ENCODE results near the gene RSPH6A.

The RSPH6A gene

DNA sequence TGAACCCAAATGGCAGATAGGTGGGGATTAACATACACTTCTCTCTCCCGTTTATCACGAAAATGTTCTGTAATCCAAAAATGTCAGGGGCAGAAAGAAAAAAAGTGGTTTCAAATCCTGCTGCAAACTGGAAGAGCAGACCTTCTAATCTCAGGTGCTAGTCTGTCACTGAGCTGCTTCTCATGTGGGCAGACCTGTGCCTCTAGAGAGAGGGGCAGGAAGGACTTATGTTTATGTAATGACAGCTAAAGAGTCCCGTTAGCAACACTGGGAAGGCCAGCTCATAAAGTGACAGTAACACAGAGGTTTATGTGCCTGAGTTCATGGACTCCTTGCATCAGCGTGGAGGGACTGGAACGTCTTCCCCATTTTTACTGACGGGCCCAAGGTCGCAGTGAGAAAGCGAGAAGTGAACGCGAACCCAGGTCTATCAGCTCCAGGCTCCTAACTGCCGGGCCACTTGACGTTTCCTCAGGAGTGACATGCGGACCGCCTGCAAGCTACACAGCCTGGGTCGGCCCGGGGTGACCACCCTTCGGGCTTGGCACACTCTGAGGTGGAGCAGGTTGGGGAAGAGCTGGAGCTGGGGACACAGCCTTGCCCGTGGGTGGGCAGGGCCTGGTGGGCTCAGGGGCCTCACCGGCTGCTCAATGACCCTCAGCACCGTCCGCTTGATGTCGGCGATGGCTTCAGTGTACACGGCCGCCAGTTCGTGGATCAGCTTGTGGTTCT lies 9.6 kb upstream of the RSPH6A start:
- DNase-seq (ENCODE audit: insufficient read length) (no peak), FAIRE-seq (no peak)
- TF ChIP-seq POLR2AphosphoS5 (IDR thresholded peaks at IDR 0.05; ENCODE audit: low read depth, low read length), result no peak
- TF ChIP-seq POLR2A (IDR thresholded peaks at IDR 0.05; ENCODE audit: low read depth, low read length), result no peak
- TF ChIP-seq TAF1 (IDR thresholded peaks at IDR 0.05; ENCODE audit: borderline replicate concordance, low read depth, low read length), result no peak

DNA sequence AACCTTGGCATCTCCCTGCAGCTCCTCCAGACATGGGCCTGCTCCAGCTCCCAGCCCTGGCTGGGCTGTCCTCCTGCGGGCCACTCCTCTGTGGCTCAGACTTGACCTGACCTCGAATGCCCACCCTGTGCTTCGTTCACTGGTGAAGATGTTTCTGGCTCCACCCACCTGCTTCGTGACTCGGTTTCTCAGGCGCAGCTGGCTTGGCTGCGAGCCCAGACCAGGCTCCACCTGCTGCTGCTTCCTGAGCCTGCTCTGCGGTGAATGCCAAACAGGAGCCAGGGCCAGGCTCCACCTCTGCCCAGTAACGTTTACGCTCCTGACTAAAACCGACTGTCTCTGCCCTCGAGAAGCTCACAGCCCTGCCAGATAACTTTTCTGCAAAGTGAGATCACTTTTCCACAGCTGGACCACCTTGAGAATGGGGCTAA lies 8.9 kb upstream of the RSPH6A start:
- DNase-seq (ENCODE audit: insufficient read length), result no peak
- FAIRE-seq, result no peak
- TF ChIP-seq POLR2AphosphoS5 (IDR thresholded peaks at IDR 0.05; ENCODE audit: low read depth, low read length) (no peak), TAF1 (IDR thresholded peaks at IDR 0.05; ENCODE audit: borderline replicate concordance, low read depth, low read length) (no peak), POLR2A (IDR thresholded peaks at IDR 0.05; ENCODE audit: low read depth, low read length) (no peak)

- no peak for DNase-seq (ENCODE audit: insufficient read length)
- FAIRE-seq, result no peak
- TF ChIP-seq POLR2AphosphoS5 (IDR thresholded peaks at IDR 0.05; ENCODE audit: low read depth, low read length) (no peak), POLR2A (IDR thresholded peaks at IDR 0.05; ENCODE audit: low read depth, low read length) (no peak), TAF1 (IDR thresholded peaks at IDR 0.05; ENCODE audit: borderline replicate concordance, low read depth, low read length) (no peak)
These were observed 8.1 kb upstream of the RSPH6A start for GRCh38 chr19:45823182-45823581.

GRCh38 chr19:45822716-45823115 lies 7.6 kb upstream of the RSPH6A start:
- no peak for DNase-seq (ENCODE audit: insufficient read length)
- FAIRE-seq, result no peak
- TF ChIP-seq POLR2AphosphoS5 (IDR thresholded peaks at IDR 0.05; ENCODE audit: low read depth, low read length), result no peak
- TF ChIP-seq POLR2A (IDR thresholded peaks at IDR 0.05; ENCODE audit: low read depth, low read length), result no peak
- TF ChIP-seq TAF1 (IDR thresholded peaks at IDR 0.05; ENCODE audit: borderline replicate concordance, low read depth, low read length), result no peak

- no peak for TF ChIP-seq POLR2A (IDR thresholded peaks at IDR 0.05; ENCODE audit: low read depth, low read length)
- TF ChIP-seq TAF1 (IDR thresholded peaks at IDR 0.05; ENCODE audit: borderline replicate concordance, low read depth, low read length), result no peak
- no peak for TF ChIP-seq POLR2AphosphoS5 (IDR thresholded peaks at IDR 0.05; ENCODE audit: low read depth, low read length)
- FAIRE-seq, result no peak
- DNase-seq (ENCODE audit: insufficient read length), result no peak
These were observed 6.5 kb upstream of the RSPH6A start for GRCh38 chr19:45821570-45821969.

GRCh38 chr19:45821103-45821521 lies 6.0 kb upstream of the RSPH6A start:
- no peak for FAIRE-seq
- TF ChIP-seq POLR2A (IDR thresholded peaks at IDR 0.05; ENCODE audit: low read depth, low read length), result no peak
- no peak for TF ChIP-seq TAF1 (IDR thresholded peaks at IDR 0.05; ENCODE audit: borderline replicate concordance, low read depth, low read length)
- no peak for TF ChIP-seq POLR2AphosphoS5 (IDR thresholded peaks at IDR 0.05; ENCODE audit: low read depth, low read length)
- no peak for DNase-seq (ENCODE audit: insufficient read length)

DNA sequence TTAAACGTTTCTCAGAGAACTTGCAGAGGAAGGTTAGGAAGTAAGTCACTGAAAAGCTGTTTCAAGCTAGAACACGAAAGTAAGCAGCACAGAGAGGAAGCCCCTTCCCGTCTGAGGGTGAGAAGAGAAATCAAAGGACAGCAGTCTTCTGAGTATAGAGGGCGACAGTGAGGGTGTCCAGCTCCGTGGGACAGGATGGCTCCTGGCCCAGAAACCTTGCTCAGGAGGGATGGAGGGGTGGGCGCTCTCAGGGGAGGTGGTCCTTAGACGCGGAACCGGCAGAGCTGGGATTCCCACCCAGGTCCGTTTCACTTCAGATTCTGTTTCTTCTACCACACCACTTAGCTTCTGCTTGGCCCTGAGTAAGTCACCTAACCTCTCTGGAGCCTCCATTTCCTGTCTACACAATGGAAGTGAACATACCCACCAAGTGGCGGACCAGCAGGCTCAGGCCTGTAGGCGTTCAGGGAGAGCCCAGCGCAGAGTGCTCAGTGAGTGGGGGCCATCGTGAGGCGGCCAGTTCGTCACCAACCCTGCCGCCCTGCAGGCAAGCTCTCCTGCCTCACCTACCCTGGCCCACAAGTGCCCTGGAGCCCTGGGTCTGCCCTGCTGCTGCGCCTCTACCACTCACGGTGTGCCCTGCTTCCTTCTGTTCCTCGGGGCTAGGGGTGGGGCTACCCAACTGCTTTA lies 5.5 kb upstream of the RSPH6A start:
- DNase-seq (ENCODE audit: insufficient read length) (no peak), FAIRE-seq (no peak)
- TF ChIP-seq POLR2AphosphoS5 (IDR thresholded peaks at IDR 0.05; ENCODE audit: low read depth, low read length) (no peak), POLR2A (IDR thresholded peaks at IDR 0.05; ENCODE audit: low read depth, low read length) (no peak), TAF1 (IDR thresholded peaks at IDR 0.05; ENCODE audit: borderline replicate concordance, low read depth, low read length) (no peak)

GRCh38 chr19:45819769-45820168 lies 4.7 kb upstream of the RSPH6A start:
- DNase-seq (ENCODE audit: insufficient read length) (no peak), FAIRE-seq (no peak)
- TF ChIP-seq POLR2A (IDR thresholded peaks at IDR 0.05; ENCODE audit: low read depth, low read length) (no peak), POLR2AphosphoS5 (IDR thresholded peaks at IDR 0.05; ENCODE audit: low read depth, low read length) (no peak), TAF1 (IDR thresholded peaks at IDR 0.05; ENCODE audit: borderline replicate concordance, low read depth, low read length) (no peak)

- DNase-seq (ENCODE audit: insufficient read length), result no peak
- FAIRE-seq, result no peak
- TF ChIP-seq POLR2A (IDR thresholded peaks at IDR 0.05; ENCODE audit: low read depth, low read length), result no peak
- TF ChIP-seq POLR2AphosphoS5 (IDR thresholded peaks at IDR 0.05; ENCODE audit: low read depth, low read length), result no peak
- TF ChIP-seq TAF1 (IDR thresholded peaks at IDR 0.05; ENCODE audit: borderline replicate concordance, low read depth, low read length), result no peak
These were observed 2.7 kb upstream of the RSPH6A start for GRCh38 chr19:45817725-45818301.

DNA sequence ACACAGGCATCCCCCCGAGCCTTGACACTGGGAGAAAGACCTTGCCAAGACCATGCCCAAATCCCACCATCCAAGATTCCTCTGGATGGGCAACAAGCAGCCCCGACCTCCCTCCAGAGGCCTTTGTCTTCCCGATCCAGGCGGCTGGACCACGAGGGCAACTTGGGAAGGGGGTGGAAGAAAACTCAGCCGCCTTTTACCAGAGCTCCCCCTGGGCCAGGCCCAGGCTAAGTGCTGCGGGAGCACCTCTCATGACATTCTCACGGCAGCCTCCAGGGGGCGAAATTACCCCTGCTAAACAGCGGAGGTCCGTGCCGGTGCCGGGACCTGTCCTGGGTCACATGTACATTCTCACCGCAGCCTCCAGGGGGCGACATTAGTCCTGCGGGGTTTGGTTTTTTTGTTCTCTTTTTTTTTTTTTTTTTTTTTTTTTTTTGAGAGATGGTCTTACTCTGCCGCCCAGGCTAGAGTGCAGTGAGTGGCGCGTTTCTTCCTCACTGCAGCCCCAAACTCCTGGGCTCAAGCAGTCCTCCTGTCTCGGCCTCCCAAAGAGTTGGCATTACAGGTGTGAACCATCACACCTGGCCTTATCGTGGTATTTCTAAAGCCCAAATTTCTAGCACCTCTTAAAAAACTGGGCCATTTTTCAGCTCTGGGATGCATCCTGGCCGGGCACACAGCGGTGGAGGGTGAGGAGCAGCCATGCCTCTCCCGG lies 2.1 kb upstream of the RSPH6A start:
- peak; percentile 99 for FAIRE-seq
- DNase-seq (ENCODE audit: insufficient read length), result peak; percentile 99
- TF ChIP-seq POLR2A (IDR thresholded peaks at IDR 0.05; ENCODE audit: low read depth, low read length) (0 out of 2 replicates have a peak, but pooled peaks have one; percentile 18), POLR2AphosphoS5 (IDR thresholded peaks at IDR 0.05; ENCODE audit: low read depth, low read length) (no peak), TAF1 (IDR thresholded peaks at IDR 0.05; ENCODE audit: borderline replicate concordance, low read depth, low read length) (no peak)

Data from GM12892 (cell line).